Naive thymus-derived CD4-positive, alpha-beta T cell (primary cell): ENCODE measurements around the gene KRT16. TPM values are rescaled to one million over a fixed set of nuclear protein-coding genes. Genes with fewer than 3 reads are reported as not detected.

Experiments
- ATAC-seq: fragments of 150-1000 bp; cut with Tn5 transposase; 2 replicates; pipeline ENCODE4 v1.10.0; 2021; ENCODE audit warnings: mild to moderate bottlenecking, moderate library complexity
- CTCF ChIA-PET: fragments of 350-600 bp; sonication (Branson Sonifier 250); formaldehyde crosslinking; loops from one replicate; lab custom pipeline; 2021; ENCODE audit warnings: antibody characterized with exemption; lab: Charles Lee
- POLR2A ChIA-PET: fragments of 350-600 bp; sonication (Branson Sonifier 250); formaldehyde crosslinking; loops from one replicate; lab custom pipeline; 2021; ENCODE audit warnings: antibody characterized with exemption, inconsistent platforms; lab: Charles Lee
- DNase-seq, 9 donors: peaks; one replicate each; pipeline versions ENCODE4 v3.0.0 to v3.0.0-alpha.2; 2020 to 2022; ENCODE audit warnings: mixed read lengths in 1 of 9
- H3K27ac ChIP-seq: one replicate; pipeline ENCODE4 v1.7.0; 2013; ENCODE audit warnings: mild to moderate bottlenecking, low read depth, low read length, moderate library complexity
- H3K27me3 ChIP-seq, 2 donors: one replicate each; pipeline ENCODE4 v1.7.0; 2013; ENCODE audit warnings: low read length in 2 of 2, mild to moderate bottlenecking in 2 of 2, moderate library complexity in 2 of 2; ENCODE audit not compliant: control insufficient read depth in 2 of 2, insufficient read depth in 2 of 2
- H3K36me3 ChIP-seq, 3 experiments: 1 replicate in 2 of 3; 2 replicates in 1 of 3; pipeline ENCODE4 v1.7.0; 2013; ENCODE audit warnings: low read length in 3 of 3, mild to moderate bottlenecking in 3 of 3, moderate library complexity in 1 of 3; ENCODE audit not compliant: insufficient read depth in 3 of 3, control insufficient read depth in 2 of 3
- H3K4me1 ChIP-seq, 2 donors: one replicate each; pipeline ENCODE4 v1.7.0; 2013; ENCODE audit warnings: low read length in 2 of 2, mild to moderate bottlenecking in 2 of 2, moderate library complexity in 1 of 2; ENCODE audit not compliant: control insufficient read depth in 2 of 2, insufficient read depth in 2 of 2
- H3K4me3 ChIP-seq: 2 replicates; pipeline ENCODE4 v1.7.0; 2013; ENCODE audit warnings: mild to moderate bottlenecking, low read length
- H3K9me3 ChIP-seq, 3 experiments: 1 replicate in 2 of 3; 2 replicates in 1 of 3; pipeline ENCODE4 v1.7.0; 2013; ENCODE audit warnings: low read length in 3 of 3; ENCODE audit not compliant: control insufficient read depth in 2 of 3
- H3K27ac Mint-ChIP-seq, 9 donors: one replicate each; pipeline ENCODE4 v1.8.0; 2020 to 2022; ENCODE audit warnings: mixed read lengths in 9 of 9, mild to moderate bottlenecking in 8 of 9, moderate library complexity in 5 of 9, inconsistent platforms in 2 of 9
- H3K27me3 Mint-ChIP-seq, 5 donors: one replicate each; pipeline ENCODE4 v1.8.0; 2021 to 2022; ENCODE audit warnings: mixed read lengths in 5 of 5, mild to moderate bottlenecking in 1 of 5
- H3K36me3 Mint-ChIP-seq, 5 donors: one replicate each; pipeline ENCODE4 v1.8.0; 2020 to 2022; ENCODE audit warnings: mixed read lengths in 5 of 5, mild to moderate bottlenecking in 3 of 5, inconsistent platforms in 1 of 5
- H3K4me1 Mint-ChIP-seq, 7 donors: one replicate each; pipeline ENCODE4 v1.8.0; 2020 to 2022; ENCODE audit warnings: mixed read lengths in 7 of 7, mild to moderate bottlenecking in 3 of 7, inconsistent platforms in 1 of 7
- H3K4me3 Mint-ChIP-seq, 10 donors: one replicate each; pipeline ENCODE4 v1.8.0; 2020 to 2022; ENCODE audit warnings: mild to moderate bottlenecking in 10 of 10, mixed read lengths in 10 of 10, moderate library complexity in 6 of 10, inconsistent platforms in 2 of 10
- H3K9me3 Mint-ChIP-seq, 11 donors: one replicate each; pipeline ENCODE4 v1.8.0; 2020 to 2022; ENCODE audit warnings: mixed read lengths in 11 of 11, mild to moderate bottlenecking in 4 of 11, inconsistent platforms in 1 of 11, moderate library complexity in 1 of 11
- intact Hi-C, 2 donors: fragments of 100-400 bp; cut with micrococcal nuclease; formaldehyde crosslinking; loops; one replicate each; pipeline ENCODE4 v1.15.1; 2023
- polyA plus RNA-seq, 2 donors: library from polyadenylated mRNA; unstranded; fragments of 300-500 nt; fragmentation: Illumina TruSeq; gene quantifications; one replicate each; pipeline ENCODE4 v1.2.3, GENCODE V29; 2021
- total RNA-seq, 6 experiments: library from RNA in 5 of 6; stranded (reverse) in 5 of 6; gene quantifications; 1 replicate in 5 of 6; 2 replicates in 1 of 6; pipeline ENCODE4 v1.2.3 and lab custom pipeline; 2021 to 2026

KRT16 gene
- total and polyA plus RNA-seq, 7 experiments from 2014 or later: not detected

- Histone ChIP-seq H3K4me1 (peaks cover 0 to 7% of the 10 kb centered on the region in 2 donors), H3K36me3 (no peaks in the 10 kb centered on the region), H3K9me3 (peaks cover 0 to 12% (median 7%) of the 10 kb centered on the region in 3 experiments), H3K27me3 (no peaks in the 10 kb centered on the region), H3K27ac (no peak overlapping the region), H3K4me3 (no peak overlapping the region)
- no peak for ATAC-seq
- H3K36me3 Mint-ChIP-seq: no peaks in the 10 kb centered on the region
- DNase-seq: no peak
- no peak overlapping the region for H3K4me3 Mint-ChIP-seq
- H3K27me3 Mint-ChIP-seq: peaks cover 6 to 33% (median 14%) of the 10 kb centered on the region in 5 donors
- H3K9me3 Mint-ChIP-seq: peaks cover 0 to 20% (median 9%) of the 10 kb centered on the region in 11 donors
- POLR2A ChIA-PET: no interaction called here
- H3K4me1 Mint-ChIP-seq: peaks cover 5 to 27% (median 20%) of the 10 kb centered on the region in 7 donors
- intact Hi-C loops: no loop called here
- CTCF ChIA-PET: interaction anchor here (1.3 to 4.1 kb wide), 2 partner anchors 16 to 244 kb away, joined by 3 to 16 read pairs; no protein-coding TSS in a partner anchor
- H3K27ac Mint-ChIP-seq: no peak overlapping the region
These were observed 47.2 kb downstream of the KRT16 start for GRCh38 chr17:41565338-41565737.

- Histone ChIP-seq H3K9me3 (peaks cover 0 to 12% (median 7%) of the 10 kb centered on the region in 3 experiments), H3K27me3 (no peaks in the 10 kb centered on the region), H3K36me3 (no peaks in the 10 kb centered on the region), H3K27ac (no peak overlapping the region), H3K4me1 (peaks cover 0 to 7% of the 10 kb centered on the region in 2 donors), H3K4me3 (no peak overlapping the region)
- CTCF ChIA-PET: no interaction called here
- intact Hi-C loops: no loop called here
- Mint-ChIP-seq H3K27me3 (peaks cover 9 to 44% (median 18%) of the 10 kb centered on the region in 5 donors), H3K4me3 (no peak overlapping the region), H3K9me3 (peaks cover 0 to 18% (median 9%) of the 10 kb centered on the region in 11 donors), H3K36me3 (no peaks in the 10 kb centered on the region), H3K4me1 (peaks cover 5 to 26% (median 20%) of the 10 kb centered on the region in 7 donors), H3K27ac (no peak overlapping the region)
- DNase-seq: no peak
- POLR2A ChIA-PET: no interaction called here
- no peak for ATAC-seq
These were observed 48.9 kb downstream of the KRT16 start for GRCh38 chr17:41563607-41564170.

GRCh38 chr17:41561554-41561953 lies 51.0 kb downstream of the KRT16 start:
- Mint-ChIP-seq H3K36me3 (no peaks in the 10 kb centered on the region), H3K27ac (no peak overlapping the region), H3K4me3 (no peak overlapping the region), H3K9me3 (no peaks in the 10 kb centered on the region), H3K27me3 (peaks cover 22 to 45% (median 32%) of the 10 kb centered on the region in 5 donors), H3K4me1 (peaks cover 0 to 10% (median 4%) of the 10 kb centered on the region in 7 donors)
- DNase-seq: no peak
- no peak for ATAC-seq
- Histone ChIP-seq H3K9me3 (no peaks in the 10 kb centered on the region), H3K27me3 (no peaks in the 10 kb centered on the region), H3K27ac (no peak overlapping the region), H3K36me3 (no peaks in the 10 kb centered on the region), H3K4me1 (peaks cover 0 to under 1% of the 10 kb centered on the region in 2 donors), H3K4me3 (no peak overlapping the region)
- intact Hi-C loops: no loop called here
- ChIA-PET POLR2A (no interaction called here), CTCF (no interaction called here)

Other genes with a start within 250 kb of the KRT16 start
- not detected for gene KRT33B, start 243.0 kb downstream of the KRT16 start, total RNA-seq
- gene KRT33B, start 243.0 kb downstream of the KRT16 start, polyA plus RNA-seq: not detected
- gene KRT34, start 230.5 kb downstream of the KRT16 start, total RNA-seq: not detected
- not detected for gene KRT34, start 230.5 kb downstream of the KRT16 start, polyA plus RNA-seq
- gene KRT31, start 215.2 kb downstream of the KRT16 start, total RNA-seq: not detected
- not detected for gene KRT31, start 215.2 kb downstream of the KRT16 start, polyA plus RNA-seq
- gene KRT37, start 188.2 kb downstream of the KRT16 start, total RNA-seq: not detected
- not detected for gene KRT37, start 188.2 kb downstream of the KRT16 start, polyA plus RNA-seq
- not detected for gene KRT38, start 171.8 kb downstream of the KRT16 start, total RNA-seq
- not detected for gene KRT38, start 171.8 kb downstream of the KRT16 start, polyA plus RNA-seq
- not detected for gene KRT32, start 145.4 kb downstream of the KRT16 start, total RNA-seq
- not detected for gene KRT32, start 145.4 kb downstream of the KRT16 start, polyA plus RNA-seq
- not detected for gene KRT35, start 131.6 kb downstream of the KRT16 start, total RNA-seq
- not detected for gene KRT35, start 131.6 kb downstream of the KRT16 start, polyA plus RNA-seq
- gene KRT36, start 122.9 kb downstream of the KRT16 start, total RNA-seq: not detected
- not detected for gene KRT36, start 122.9 kb downstream of the KRT16 start, polyA plus RNA-seq
- gene KRT13, start 107.2 kb downstream of the KRT16 start, total RNA-seq: not detected
- not detected for gene KRT13, start 107.2 kb downstream of the KRT16 start, polyA plus RNA-seq
- not detected for gene KRT15, start 93.9 kb downstream of the KRT16 start, total RNA-seq
- not detected for gene KRT15, start 93.9 kb downstream of the KRT16 start, polyA plus RNA-seq
- not detected for gene KRT19, start 84.5 kb downstream of the KRT16 start, total RNA-seq
- gene KRT19, start 84.5 kb downstream of the KRT16 start, polyA plus RNA-seq: not detected
- not detected for gene KRT9, start 40.7 kb downstream of the KRT16 start, total RNA-seq
- not detected for gene KRT9, start 40.7 kb downstream of the KRT16 start, polyA plus RNA-seq
- gene KRT14, start 25.9 kb downstream of the KRT16 start, total RNA-seq: not detected
- not detected for gene KRT14, start 25.9 kb downstream of the KRT16 start, polyA plus RNA-seq
- not detected for gene KRT17, start 11.8 kb upstream of the KRT16 start, total RNA-seq
- not detected for gene KRT17, start 11.8 kb upstream of the KRT16 start, polyA plus RNA-seq
- 1,000 to 10,000 TPM in 2 of 5 experiments, 100 to 1,000 TPM in 3; 710 to 2,222 (median 934) TPM for gene EIF1, start 76.1 kb upstream of the KRT16 start, total RNA-seq
- gene EIF1, start 76.1 kb upstream of the KRT16 start, polyA plus RNA-seq: 1,000 to 10,000 TPM in 1 of 2 donors, 100 to 1,000 TPM in 1; 774 to 1,284 TPM
- gene GAST, start 99.6 kb upstream of the KRT16 start, total RNA-seq: not detected
- gene GAST, start 99.6 kb upstream of the KRT16 start, polyA plus RNA-seq: not detected
- under 1 TPM in 1 of 5 experiments, not detected in 4; 0.08 TPM for gene HAP1, start 121.9 kb upstream of the KRT16 start, total RNA-seq
- not detected for gene HAP1, start 121.9 kb upstream of the KRT16 start, polyA plus RNA-seq
- 1 to 10 TPM in 2 of 5 experiments, under 1 TPM in 3; 0.24 to 8.2 (median 0.57) TPM for gene JUP, start 173.9 kb upstream of the KRT16 start, total RNA-seq
- under 1 TPM; 0.19 to 0.25 TPM for gene JUP, start 173.9 kb upstream of the KRT16 start, polyA plus RNA-seq
- 1 to 10 TPM; 3.6 to 7.0 (median 5.3) TPM for gene P3H4, start 199.2 kb upstream of the KRT16 start, total RNA-seq
- gene P3H4, start 199.2 kb upstream of the KRT16 start, polyA plus RNA-seq: 1 to 10 TPM; 3.5 to 6.5 TPM
- gene FKBP10, start 200.2 kb upstream of the KRT16 start, total RNA-seq: under 1 TPM in 2 of 5 experiments, not detected in 3; 0.34 to 0.76 TPM
- gene FKBP10, start 200.2 kb upstream of the KRT16 start, polyA plus RNA-seq: not detected
- gene NT5C3B, start 223.5 kb upstream of the KRT16 start, total RNA-seq: 10 to 100 TPM; 26.8 to 41.7 (median 37.2) TPM
- 10 to 100 TPM; 41.9 to 66.7 TPM for gene NT5C3B, start 223.5 kb upstream of the KRT16 start, polyA plus RNA-seq
- gene KLHL10, start 225.1 kb upstream of the KRT16 start, total RNA-seq: not detected
- not detected for gene KLHL10, start 225.1 kb upstream of the KRT16 start, polyA plus RNA-seq